Effector memory CD8-positive, alpha-beta T cell (primary cell): ENCODE data around the gene SNURF.
A peak's percentile ranks its signal among the peaks of the same experiment; 100 is the strongest.
"Not testable (repeated sequence)": the region's sequence is repeated elsewhere in the genome, so short reads cannot be mapped to it uniquely, and the experiment has no call there.

Source experiments
- ATAC-seq: fragments of 150-1000 bp; cut with Tn5 transposase; replicated peaks from 2 replicates; pipeline ENCODE4 v1.10.0; 2021; ENCODE audit warnings: mild to moderate bottlenecking, moderate library complexity
- DNase-seq, 3 experiments: peaks; one replicate each; pipeline ENCODE4 v3.0.0; 2021
- H3K27ac Mint-ChIP-seq, 2 donors: one replicate each; pipeline ENCODE4 v1.8.0; 2022; ENCODE audit warnings: mild to moderate bottlenecking in 2 of 2, mixed read lengths in 2 of 2, moderate library complexity in 2 of 2
- H3K27me3 Mint-ChIP-seq, 2 donors: one replicate each; pipeline ENCODE4 v1.8.0; 2022; ENCODE audit warnings: mixed read lengths in 2 of 2
- H3K36me3 Mint-ChIP-seq: one replicate; pipeline ENCODE4 v1.8.0; 2022; ENCODE audit warnings: mild to moderate bottlenecking, moderate library complexity, mixed read lengths; ENCODE audit not compliant: insufficient read depth
- H3K4me1 Mint-ChIP-seq, 2 donors: one replicate each; pipeline ENCODE4 v1.8.0; 2022; ENCODE audit warnings: low read depth in 2 of 2, mixed read lengths in 2 of 2
- H3K4me3 Mint-ChIP-seq, 2 donors: one replicate each; pipeline ENCODE4 v1.8.0; 2022; ENCODE audit warnings: mild to moderate bottlenecking in 2 of 2, mixed read lengths in 2 of 2, moderate library complexity in 2 of 2
- H3K9me3 Mint-ChIP-seq, 2 donors: one replicate each; pipeline ENCODE4 v1.8.0; 2022; ENCODE audit warnings: mixed read lengths in 2 of 2

The SNURF gene

DNA sequence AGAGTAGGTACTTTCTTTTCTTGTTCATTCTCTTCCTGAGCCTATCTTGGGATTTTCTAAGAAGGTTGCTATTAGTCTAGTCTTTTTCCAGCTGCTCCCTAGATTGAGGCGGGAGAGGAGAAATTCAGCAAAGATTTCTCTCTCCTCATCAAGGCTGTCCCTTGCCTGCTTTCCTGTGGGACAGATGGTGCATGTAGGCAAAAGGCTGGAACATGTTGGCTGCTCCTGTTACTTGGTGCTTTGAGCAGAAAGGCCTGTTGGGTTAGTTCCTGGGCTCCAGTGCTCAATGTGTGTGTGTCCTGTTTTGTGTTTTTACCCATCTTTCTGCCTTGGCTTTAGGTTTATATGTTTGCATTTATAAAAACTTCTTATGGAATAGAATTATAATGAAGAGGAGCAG, 9.1 kb upstream of the SNURF start:
- H3K27ac Mint-ChIP-seq, result no peak overlapping the region
- no peak for ATAC-seq
- H3K4me3 Mint-ChIP-seq, result no peak overlapping the region
- no peak for DNase-seq
- H3K9me3 Mint-ChIP-seq, result no peaks in the 10 kb centered on the region
- H3K36me3 Mint-ChIP-seq, result peaks cover 3% of the 10 kb centered on the region
- no peaks in the 10 kb centered on the region for H3K27me3 Mint-ChIP-seq
- no peaks in the 10 kb centered on the region for H3K4me1 Mint-ChIP-seq

GRCh38 chr15:24948495-24948894, 6.3 kb upstream of the SNURF start:
- Mint-ChIP-seq H3K4me1 (no peaks in the 10 kb centered on the region), H3K27me3 (peaks cover 7 to 11% of the 10 kb centered on the region in 2 donors), H3K36me3 (peaks cover 3% of the 10 kb centered on the region), H3K9me3 (no peaks in the 10 kb centered on the region), H3K4me3 (no peak overlapping the region), H3K27ac (no peak overlapping the region)
- ATAC-seq (no peak), DNase-seq (no peak)

DNA sequence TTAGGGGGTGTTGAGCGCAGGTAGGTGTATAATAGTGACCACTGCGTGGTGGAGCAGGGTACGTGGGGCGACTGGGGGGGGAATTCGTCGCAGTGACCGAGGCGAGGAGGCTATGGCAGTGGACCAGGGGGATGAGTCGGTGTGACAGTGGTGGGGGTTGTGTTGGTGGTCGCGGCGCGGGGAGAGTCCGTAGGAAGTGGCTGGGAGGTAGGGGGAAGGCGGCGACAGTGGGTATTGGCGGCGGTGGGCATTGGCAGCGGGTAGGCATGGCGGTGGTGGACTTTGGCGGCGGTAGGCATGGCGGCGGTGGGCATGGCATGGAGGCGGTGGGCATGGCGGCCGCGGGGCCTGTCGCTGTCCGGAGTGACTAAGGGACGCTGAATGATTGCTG, 739 bp downstream of the SNURF start:
- H3K4me1 Mint-ChIP-seq, result peaks cover 12% of the 10 kb centered on the region in 2 donors
- ATAC-seq (peak; percentile 13), DNase-seq (peak in 2 of 3 experiments; percentile 27 to 33)
- peaks cover 7 to 11% of the 10 kb centered on the region in 2 donors for H3K27me3 Mint-ChIP-seq
- H3K36me3 Mint-ChIP-seq, result peaks cover 33% of the 10 kb centered on the region
- H3K4me3 Mint-ChIP-seq, result peak overlapping the region; percentile 90 to 95
- H3K27ac Mint-ChIP-seq, result peak overlapping the region; percentile 95 to 99
- H3K9me3 Mint-ChIP-seq, result no peaks in the 10 kb centered on the region

GRCh38 chr15:24956111-24956838, 1.5 kb downstream of the SNURF start:
- H3K4me3 Mint-ChIP-seq, result peak overlapping the region; percentile 90 to 95
- DNase-seq (peak; percentile 49 to 50 (median 50)), ATAC-seq (peak; percentile 64)
- peaks cover 13 to 17% of the 10 kb centered on the region in 2 donors for H3K4me1 Mint-ChIP-seq
- no peaks in the 10 kb centered on the region for H3K9me3 Mint-ChIP-seq
- H3K27me3 Mint-ChIP-seq, result peaks cover 2 to 9% of the 10 kb centered on the region in 2 donors
- H3K27ac Mint-ChIP-seq, result peak overlapping the region; percentile 95 to 99
- peaks cover 34% of the 10 kb centered on the region for H3K36me3 Mint-ChIP-seq

DNA sequence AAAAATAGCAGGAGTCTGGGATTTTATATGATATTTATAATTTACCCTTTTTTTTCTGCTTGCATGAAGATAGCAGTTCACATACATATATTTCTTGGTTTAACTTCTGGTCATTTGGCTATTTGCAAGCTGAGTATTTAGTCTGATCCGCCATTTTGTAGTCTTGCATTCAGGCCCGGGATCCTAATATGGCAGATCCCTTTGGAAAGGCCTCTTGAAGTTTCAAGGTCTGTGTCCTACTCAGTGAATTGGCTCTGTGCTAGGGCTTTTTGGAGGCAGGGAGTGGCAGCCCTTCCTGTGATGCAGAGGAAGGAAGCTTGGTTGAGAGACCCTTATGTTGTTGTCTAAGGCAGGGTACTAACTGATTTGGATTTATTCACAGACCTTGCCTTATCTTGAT, 2.9 kb downstream of the SNURF start:
- Mint-ChIP-seq H3K27ac (no peak overlapping the region), H3K27me3 (no peaks in the 10 kb centered on the region), H3K4me3 (peak overlapping the region; percentile 31 to 90), H3K4me1 (peaks cover 14 to 17% of the 10 kb centered on the region in 2 donors), H3K36me3 (peaks cover 39% of the 10 kb centered on the region), H3K9me3 (no peaks in the 10 kb centered on the region)
- ATAC-seq, result no peak
- no peak for DNase-seq

DNA sequence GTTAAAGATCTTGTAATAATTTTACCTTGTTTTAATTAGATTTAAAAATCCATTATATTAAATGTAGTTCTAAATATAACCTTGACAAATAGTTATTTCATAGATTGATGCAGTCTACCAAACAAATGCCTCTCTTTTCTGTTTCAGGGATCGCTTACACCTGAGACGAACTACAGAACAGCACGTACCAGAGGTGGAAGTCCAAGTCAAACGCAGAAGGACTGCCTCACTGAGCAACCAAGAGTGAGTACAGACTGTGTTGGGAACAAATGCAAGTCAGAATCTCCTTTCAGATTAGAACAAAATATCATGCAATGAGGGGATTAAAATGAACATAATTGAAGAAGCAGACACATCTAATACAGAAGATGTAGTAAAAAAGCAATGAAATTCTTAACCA, 7.2 kb downstream of the SNURF start:
- H3K27ac Mint-ChIP-seq, result no peak overlapping the region
- H3K4me3 Mint-ChIP-seq, result no peak overlapping the region
- H3K27me3 Mint-ChIP-seq, result no peaks in the 10 kb centered on the region
- DNase-seq, result no peak
- peaks cover 0 to 4% of the 10 kb centered on the region in 2 donors for H3K9me3 Mint-ChIP-seq
- ATAC-seq, result no peak
- peaks cover 59% of the 10 kb centered on the region for H3K36me3 Mint-ChIP-seq
- H3K4me1 Mint-ChIP-seq, result peaks cover 9 to 22% of the 10 kb centered on the region in 2 donors

- Mint-ChIP-seq H3K27ac (no peak overlapping the region), H3K4me1 (peaks cover 8 to 18% of the 10 kb centered on the region in 2 donors), H3K9me3 (peaks cover 0 to 4% of the 10 kb centered on the region in 2 donors), H3K4me3 (no peak overlapping the region), H3K36me3 (peaks cover 68% of the 10 kb centered on the region), H3K27me3 (no peaks in the 10 kb centered on the region)
- no peak for DNase-seq
- ATAC-seq, result no peak
These were observed 8.1 kb downstream of the SNURF start for GRCh38 chr15:24962880-24963279.

- Mint-ChIP-seq H3K4me1 (peaks cover 3 to 8% of the 10 kb centered on the region in 2 donors), H3K9me3 (peaks cover 0 to 6% of the 10 kb centered on the region in 2 donors), H3K4me3 (no peak overlapping the region), H3K27me3 (no peaks in the 10 kb centered on the region), H3K27ac (peak overlapping the region in 1 of 2 donors; percentile 17), H3K36me3 (peaks cover 87% of the 10 kb centered on the region)
- ATAC-seq (no peak), DNase-seq (no peak)
These were observed 11.7 kb downstream of the SNURF start for GRCh38 chr15:24966364-24967103.

DNA sequence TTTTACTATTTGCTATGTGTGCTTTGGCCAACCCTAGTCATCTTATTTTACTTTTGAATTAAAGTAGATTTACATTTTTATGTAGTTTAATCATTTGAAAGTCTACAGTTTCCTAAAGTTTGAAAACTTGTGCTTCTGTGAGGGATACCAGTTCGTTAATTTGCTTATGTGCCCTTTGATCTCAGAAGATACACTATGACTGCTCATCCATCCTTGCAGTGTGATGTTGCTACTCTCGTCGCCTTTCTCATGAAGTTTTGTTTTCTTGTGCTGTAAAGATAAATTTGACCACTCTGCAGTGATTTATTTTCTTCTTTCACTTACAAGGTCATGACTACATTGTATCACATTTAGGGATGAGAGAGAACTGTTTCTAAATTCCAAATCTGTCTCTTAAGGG, 16.3 kb downstream of the SNURF start:
- H3K4me3 Mint-ChIP-seq, result no peak overlapping the region
- H3K9me3 Mint-ChIP-seq, result peaks cover 0 to 2% of the 10 kb centered on the region in 2 donors
- H3K27me3 Mint-ChIP-seq, result no peaks in the 10 kb centered on the region
- ATAC-seq (no peak), DNase-seq (no peak)
- peaks cover 4 to 6% of the 10 kb centered on the region in 2 donors for H3K4me1 Mint-ChIP-seq
- peaks cover 79% of the 10 kb centered on the region for H3K36me3 Mint-ChIP-seq
- H3K27ac Mint-ChIP-seq, result no peak overlapping the region

DNA sequence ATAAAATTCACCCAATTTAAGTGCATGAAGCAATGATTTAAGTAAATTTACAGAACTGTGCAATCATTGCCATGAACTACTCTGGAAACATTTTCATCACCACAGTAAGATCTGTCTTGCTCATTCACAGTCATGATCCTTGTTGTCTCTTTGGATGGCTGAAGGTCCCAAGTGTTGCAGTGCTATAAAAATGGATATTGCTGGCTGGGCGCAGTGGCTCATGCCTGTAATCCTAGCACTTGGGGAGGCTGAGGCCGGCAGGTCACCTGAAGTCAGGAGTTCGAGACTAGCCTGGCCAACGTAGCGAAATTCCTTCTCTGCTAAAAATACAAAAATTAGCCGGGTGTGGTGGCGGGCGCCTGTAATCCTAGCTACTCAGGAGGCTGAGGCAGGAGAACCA, 17.0 kb downstream of the SNURF start:
- Mint-ChIP-seq H3K9me3 (peaks cover 0 to 2% of the 10 kb centered on the region in 2 donors), H3K4me1 (peaks cover 4 to 9% of the 10 kb centered on the region in 2 donors), H3K27ac (no peak overlapping the region), H3K27me3 (no peaks in the 10 kb centered on the region), H3K4me3 (no peak overlapping the region), H3K36me3 (peaks cover 79% of the 10 kb centered on the region)
- no peak for DNase-seq
- no peak for ATAC-seq

DNA sequence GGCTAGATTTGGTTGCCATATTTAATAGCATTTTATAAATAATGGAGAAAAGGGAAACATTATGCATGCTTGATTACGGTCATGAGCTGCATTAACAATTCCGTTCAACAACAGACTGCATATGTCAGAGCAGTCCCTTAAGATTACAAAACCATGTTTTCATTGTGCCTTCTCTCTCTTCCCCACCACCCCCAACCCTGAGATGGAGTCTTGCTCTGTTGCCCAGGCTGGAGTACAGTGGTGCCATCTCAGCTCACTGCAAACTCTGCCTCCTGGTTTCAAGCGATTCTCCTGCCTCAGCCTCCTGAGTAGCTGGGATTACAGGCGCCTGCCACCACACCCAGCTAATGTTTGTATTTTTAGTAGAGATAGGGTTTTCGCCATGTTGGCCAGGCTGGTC, 17.9 kb downstream of the SNURF start:
- ATAC-seq, H3K27me3 Mint-ChIP-seq, DNase-seq, H3K4me1 Mint-ChIP-seq, H3K4me3 Mint-ChIP-seq, H3K9me3 Mint-ChIP-seq, H3K27ac Mint-ChIP-seq: not testable (repeated sequence)
- peaks cover 75% of the 10 kb centered on the region for H3K36me3 Mint-ChIP-seq

- DNase-seq (no peak), ATAC-seq (no peak)
- Mint-ChIP-seq H3K36me3 (peaks cover 77% of the 10 kb centered on the region), H3K4me3 (no peak overlapping the region), H3K9me3 (no peaks in the 10 kb centered on the region), H3K4me1 (peaks cover 4 to 6% of the 10 kb centered on the region in 2 donors), H3K27ac (no peak overlapping the region), H3K27me3 (no peaks in the 10 kb centered on the region)
These were observed 22.1 kb downstream of the SNURF start for GRCh38 chr15:24976932-24977331.

DNA sequence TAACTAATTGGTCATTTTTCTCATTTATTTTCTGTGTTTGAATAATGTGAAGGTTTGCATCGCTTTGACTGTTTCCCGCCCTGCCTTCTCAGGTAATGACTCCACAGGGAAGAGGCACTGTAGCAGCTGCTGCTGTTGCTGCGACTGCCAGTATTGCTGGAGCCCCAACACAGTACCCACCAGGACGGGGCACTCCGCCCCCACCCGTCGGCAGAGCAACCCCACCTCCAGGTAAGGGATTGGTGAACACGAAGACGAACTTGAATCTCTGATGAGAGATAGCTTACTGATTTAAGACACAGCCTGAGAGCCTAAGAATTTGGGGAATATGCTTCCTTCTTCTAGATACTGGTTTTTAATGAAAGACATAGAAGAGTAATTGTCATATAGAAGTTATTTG, 22.9 kb downstream of the SNURF start:
- no peak for DNase-seq
- Mint-ChIP-seq H3K4me1 (peaks cover 4 to 6% of the 10 kb centered on the region in 2 donors), H3K36me3 (peaks cover 83% of the 10 kb centered on the region), H3K27ac (no peak overlapping the region), H3K27me3 (no peaks in the 10 kb centered on the region), H3K9me3 (no peaks in the 10 kb centered on the region), H3K4me3 (no peak overlapping the region)
- ATAC-seq, result no peak

GRCh38 chr15:24985224-24985623, 30.4 kb downstream of the SNURF start:
- no peak for ATAC-seq
- peaks cover 7 to 25% of the 10 kb centered on the region in 2 donors for H3K9me3 Mint-ChIP-seq
- DNase-seq, result no peak

More at GRCh38 chr15:24985224-24985623, 30.4 kb downstream of the SNURF start:
- Mint-ChIP-seq H3K27me3 (no peaks in the 10 kb centered on the region), H3K4me3 (no peak overlapping the region), H3K36me3 (peaks cover 53% of the 10 kb centered on the region), H3K27ac (no peak overlapping the region), H3K4me1 (peaks cover 4 to 15% of the 10 kb centered on the region in 2 donors)
